ENCODE results near the gene SLC38A4. TPM values are rescaled to one million over a fixed set of nuclear protein-coding genes. Genes with fewer than 3 reads are reported as not detected.

The SLC38A4 gene
- total and polyA plus RNA-seq, 2 donors = 1.2 to 2.4 TPM

DNA sequence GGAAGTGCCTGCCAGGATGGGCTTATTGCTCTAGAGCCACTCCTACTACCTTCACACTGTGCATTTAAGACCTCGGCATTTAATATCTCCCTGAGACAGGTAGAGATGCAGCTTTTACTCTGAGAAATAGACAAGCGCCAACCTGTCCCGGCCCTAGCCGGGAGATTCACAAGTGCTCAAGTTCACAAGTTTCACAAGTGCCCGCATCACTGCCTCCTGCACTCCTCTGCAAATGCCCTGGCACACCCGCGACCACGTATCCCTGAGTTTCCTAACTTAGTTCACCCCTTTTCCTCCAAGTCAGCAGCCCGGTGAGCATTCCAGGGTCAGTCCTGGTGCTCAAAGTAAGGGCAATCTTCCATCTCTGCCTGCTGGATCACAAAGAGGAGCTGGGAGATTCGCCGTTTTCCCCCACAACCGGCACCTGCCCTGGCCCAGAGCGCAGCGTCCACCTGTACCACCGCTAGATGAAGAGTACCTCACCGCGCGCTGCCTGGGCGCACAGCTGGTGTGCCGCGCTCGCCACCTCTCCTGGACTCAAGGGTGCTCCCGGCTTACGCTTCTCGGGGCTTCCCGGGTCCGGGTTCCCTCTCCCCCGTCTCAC lies 5.0 kb upstream of the SLC38A4 start:
- Histone ChIP-seq H3K4me1 (ENCODE audit: control insufficient read depth in 2 of 2, insufficient read depth in 2 of 2, low read length in 2 of 2) (peaks cover 6 to 13% of the 10 kb centered on the region in 2 donors), H3K9me3 (ENCODE audit: control insufficient read depth in 2 of 2, insufficient read depth in 1 of 2, low read length in 1 of 2) (peaks cover 0 to under 1% of the 10 kb centered on the region in 2 donors), H3K4me3 (ENCODE audit: low read length in 2 of 2) (peak overlapping the region; percentile 14 to 39), H3K36me3 (ENCODE audit: control insufficient read depth in 2 of 2, insufficient read depth in 2 of 2, low read length in 1 of 2) (peaks cover 0 to under 1% of the 10 kb centered on the region in 2 donors), H3K27ac (ENCODE audit: low read depth in 1 of 2, low read length in 1 of 2) (no peak overlapping the region), H3K27me3 (ENCODE audit: control insufficient read depth in 2 of 2, insufficient read depth in 1 of 2, low read length in 1 of 2) (peaks cover 40 to 76% of the 10 kb centered on the region in 2 donors)
- DNase-seq (ENCODE audit: low read depth in 6 of 9, low spot score in 9 of 9) = peak in 1 of 9 donors; percentile 22
- 9% methylated on average over 28 of the region's 28 CpGs for WGBS

DNA sequence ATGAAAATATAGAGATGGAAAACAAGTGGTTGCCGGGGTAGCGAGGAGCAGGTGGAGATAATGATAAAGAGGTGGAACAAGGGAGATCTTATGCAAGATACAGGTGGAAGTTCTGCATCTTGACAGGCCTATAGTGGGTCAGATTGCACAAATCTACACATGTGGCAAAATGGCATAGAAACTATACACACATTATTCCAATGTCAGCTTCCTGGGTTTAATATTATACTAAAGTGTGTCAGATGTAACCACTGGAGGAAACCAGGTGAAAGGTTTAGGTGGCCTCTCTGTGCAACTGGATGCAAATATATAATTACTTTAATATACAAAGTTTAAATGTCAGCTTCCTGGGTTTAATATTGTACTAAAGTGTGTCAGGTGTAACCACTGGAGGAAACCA lies 1.1 kb downstream of the SLC38A4 start:
- no peak for DNase-seq (ENCODE audit: low read depth in 6 of 9, low spot score in 9 of 9)
- Histone ChIP-seq H3K27ac (ENCODE audit: low read depth in 1 of 2, low read length in 1 of 2) (no peak overlapping the region), H3K9me3 (ENCODE audit: control insufficient read depth in 2 of 2, insufficient read depth in 1 of 2, low read length in 1 of 2) (peaks cover 0 to 3% of the 10 kb centered on the region in 2 donors), H3K4me1 (ENCODE audit: control insufficient read depth in 2 of 2, insufficient read depth in 2 of 2, low read length in 2 of 2) (no peaks in the 10 kb centered on the region), H3K27me3 (ENCODE audit: control insufficient read depth in 2 of 2, insufficient read depth in 1 of 2, low read length in 1 of 2) (peaks cover 21 to 61% of the 10 kb centered on the region in 2 donors), H3K36me3 (ENCODE audit: control insufficient read depth in 2 of 2, insufficient read depth in 2 of 2, low read length in 1 of 2) (peaks cover 0 to 2% of the 10 kb centered on the region in 2 donors), H3K4me3 (ENCODE audit: low read length in 2 of 2) (no peak overlapping the region)
- 98% methylated on average over 2 of the region's 2 CpGs for WGBS

DNA sequence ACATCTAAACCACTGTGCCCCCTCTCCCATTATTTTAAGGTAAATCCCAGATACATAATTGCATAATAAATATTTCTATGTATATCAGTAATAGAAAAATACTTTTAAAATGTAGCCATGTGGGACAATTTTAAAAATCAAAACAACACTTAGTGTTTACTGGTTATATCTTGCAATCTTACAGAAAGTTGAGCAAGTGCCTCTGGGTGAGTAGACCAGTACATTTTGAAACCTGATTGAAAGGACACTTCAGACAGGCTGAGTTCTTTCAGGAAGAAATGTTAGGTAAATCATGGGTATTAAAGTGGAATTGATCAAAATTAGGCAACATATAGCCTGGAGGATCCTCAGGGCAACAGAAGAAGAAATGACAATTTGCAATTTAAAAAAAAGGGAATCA lies 7.2 kb downstream of the SLC38A4 start:
- no peak for DNase-seq (ENCODE audit: low read depth in 6 of 9, low spot score in 9 of 9)

DNA sequence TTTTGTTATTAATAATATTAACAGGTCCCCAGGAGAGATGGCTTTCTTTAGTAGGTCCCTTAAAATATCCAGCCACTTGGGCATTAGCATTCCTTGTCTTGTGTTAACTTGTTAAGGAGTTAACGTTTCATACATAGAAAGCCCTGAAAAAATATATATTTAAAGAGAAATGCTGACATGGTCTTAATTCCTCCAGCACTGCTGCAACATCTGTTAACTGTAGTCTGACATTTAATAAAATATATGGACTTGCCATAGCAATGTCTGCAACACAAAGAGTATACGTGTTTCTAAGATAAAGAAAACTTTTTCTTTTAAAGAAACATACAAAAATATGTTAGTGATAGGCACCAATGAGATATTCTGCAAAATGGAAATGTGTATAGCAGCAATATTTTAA lies 10.0 kb downstream of the SLC38A4 start:
- Histone ChIP-seq H3K27me3 (ENCODE audit: control insufficient read depth in 2 of 2, insufficient read depth in 1 of 2, low read length in 1 of 2) (no peaks in the 10 kb centered on the region), H3K36me3 (ENCODE audit: control insufficient read depth in 2 of 2, insufficient read depth in 2 of 2, low read length in 1 of 2) (no peaks in the 10 kb centered on the region), H3K9me3 (ENCODE audit: control insufficient read depth in 2 of 2, insufficient read depth in 1 of 2, low read length in 1 of 2) (no peaks in the 10 kb centered on the region), H3K4me1 (ENCODE audit: control insufficient read depth in 2 of 2, insufficient read depth in 2 of 2, low read length in 2 of 2) (peaks cover 7 to 10% of the 10 kb centered on the region in 2 donors), H3K27ac (ENCODE audit: low read depth in 1 of 2, low read length in 1 of 2) (no peak overlapping the region), H3K4me3 (ENCODE audit: low read length in 2 of 2) (no peak overlapping the region)
- no peak for DNase-seq (ENCODE audit: low read depth in 6 of 9, low spot score in 9 of 9)
- 94% methylated on average over 2 of the region's 2 CpGs for WGBS

More for the DNA sequence above, 7.2 kb downstream of the SLC38A4 start:
- Histone ChIP-seq H3K4me1 (ENCODE audit: control insufficient read depth in 2 of 2, insufficient read depth in 2 of 2, low read length in 2 of 2) (peaks cover 0 to 7% of the 10 kb centered on the region in 2 donors), H3K9me3 (ENCODE audit: control insufficient read depth in 2 of 2, insufficient read depth in 1 of 2, low read length in 1 of 2) (no peaks in the 10 kb centered on the region), H3K36me3 (ENCODE audit: control insufficient read depth in 2 of 2, insufficient read depth in 2 of 2, low read length in 1 of 2) (no peaks in the 10 kb centered on the region), H3K27ac (ENCODE audit: low read depth in 1 of 2, low read length in 1 of 2) (no peak overlapping the region), H3K27me3 (ENCODE audit: control insufficient read depth in 2 of 2, insufficient read depth in 1 of 2, low read length in 1 of 2) (peaks cover 0 to 5% of the 10 kb centered on the region in 2 donors), H3K4me3 (ENCODE audit: low read length in 2 of 2) (no peak overlapping the region)

DNA sequence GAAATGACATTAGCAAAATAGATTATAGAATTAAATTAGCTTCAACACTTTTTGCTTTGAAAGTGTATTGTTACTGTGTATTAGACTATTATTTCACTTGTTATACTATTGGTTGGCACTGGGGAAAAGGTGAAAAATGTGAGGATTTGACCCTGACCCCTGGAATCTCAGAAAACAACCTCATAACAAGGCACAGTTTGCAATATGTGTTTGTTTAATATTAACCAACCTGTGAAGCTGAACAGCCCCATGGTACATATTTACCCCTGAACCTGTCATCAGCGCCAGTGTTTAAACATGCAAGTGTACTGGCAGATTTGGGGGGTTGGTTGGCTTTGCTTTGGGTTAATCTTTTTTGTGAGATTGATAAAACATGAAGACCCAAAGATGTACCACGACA lies 11.7 kb downstream of the SLC38A4 start:
- peak overlapping the region; percentile 50 to 69 for H3K27ac ChIP-seq (ENCODE audit: low read depth in 1 of 2, low read length in 1 of 2)
- WGBS = 60% methylated on average over 2 of the region's 2 CpGs
- H3K4me3 ChIP-seq (ENCODE audit: low read length in 2 of 2) = peak overlapping the region; percentile 5 to 9
- no peaks in the 10 kb centered on the region for H3K27me3 ChIP-seq (ENCODE audit: control insufficient read depth in 2 of 2, insufficient read depth in 1 of 2, low read length in 1 of 2)
- H3K9me3 ChIP-seq (ENCODE audit: control insufficient read depth in 2 of 2, insufficient read depth in 1 of 2, low read length in 1 of 2) = no peaks in the 10 kb centered on the region
- H3K36me3 ChIP-seq (ENCODE audit: control insufficient read depth in 2 of 2, insufficient read depth in 2 of 2, low read length in 1 of 2) = no peaks in the 10 kb centered on the region
- DNase-seq (ENCODE audit: low read depth in 6 of 9, low spot score in 9 of 9) = no peak
- H3K4me1 ChIP-seq (ENCODE audit: control insufficient read depth in 2 of 2, insufficient read depth in 2 of 2, low read length in 2 of 2) = peaks cover 7 to 10% of the 10 kb centered on the region in 2 donors

DNA sequence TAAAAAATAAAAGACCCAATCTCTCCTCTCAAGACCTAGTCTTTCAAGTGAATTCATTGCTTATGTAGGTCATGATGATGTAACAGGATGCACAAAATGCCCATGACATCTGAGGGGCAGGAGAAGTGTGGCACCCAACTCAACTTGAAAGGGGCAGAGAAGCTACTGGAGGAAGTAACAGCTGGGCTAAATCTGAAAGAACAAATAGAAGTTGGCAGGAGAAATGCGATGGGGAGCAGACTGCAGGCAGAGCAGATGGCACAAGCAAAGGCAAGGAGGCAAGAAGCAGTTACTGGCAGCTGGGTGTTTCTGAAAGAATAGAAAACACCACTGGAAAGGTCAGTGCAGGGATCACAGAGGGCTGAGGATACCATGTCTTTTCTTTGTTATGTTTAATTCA lies 14.6 kb downstream of the SLC38A4 start:
- no peaks in the 10 kb centered on the region for H3K36me3 ChIP-seq (ENCODE audit: control insufficient read depth in 2 of 2, insufficient read depth in 2 of 2, low read length in 1 of 2)
- WGBS = 12% methylated on average over 1 of the region's 1 CpG
- no peaks in the 10 kb centered on the region for H3K9me3 ChIP-seq (ENCODE audit: control insufficient read depth in 2 of 2, insufficient read depth in 1 of 2, low read length in 1 of 2)
- peaks cover 7 to 10% of the 10 kb centered on the region in 2 donors for H3K4me1 ChIP-seq (ENCODE audit: control insufficient read depth in 2 of 2, insufficient read depth in 2 of 2, low read length in 2 of 2)
- peak overlapping the region; percentile 44 to 47 for H3K4me3 ChIP-seq (ENCODE audit: low read length in 2 of 2)
- H3K27ac ChIP-seq (ENCODE audit: low read depth in 1 of 2, low read length in 1 of 2) = peak overlapping the region; percentile 19 to 92
- no peaks in the 10 kb centered on the region for H3K27me3 ChIP-seq (ENCODE audit: control insufficient read depth in 2 of 2, insufficient read depth in 1 of 2, low read length in 1 of 2)
- peak; percentile 54 to 91 (median 78) for DNase-seq (ENCODE audit: low read depth in 6 of 9, low spot score in 9 of 9)

DNA sequence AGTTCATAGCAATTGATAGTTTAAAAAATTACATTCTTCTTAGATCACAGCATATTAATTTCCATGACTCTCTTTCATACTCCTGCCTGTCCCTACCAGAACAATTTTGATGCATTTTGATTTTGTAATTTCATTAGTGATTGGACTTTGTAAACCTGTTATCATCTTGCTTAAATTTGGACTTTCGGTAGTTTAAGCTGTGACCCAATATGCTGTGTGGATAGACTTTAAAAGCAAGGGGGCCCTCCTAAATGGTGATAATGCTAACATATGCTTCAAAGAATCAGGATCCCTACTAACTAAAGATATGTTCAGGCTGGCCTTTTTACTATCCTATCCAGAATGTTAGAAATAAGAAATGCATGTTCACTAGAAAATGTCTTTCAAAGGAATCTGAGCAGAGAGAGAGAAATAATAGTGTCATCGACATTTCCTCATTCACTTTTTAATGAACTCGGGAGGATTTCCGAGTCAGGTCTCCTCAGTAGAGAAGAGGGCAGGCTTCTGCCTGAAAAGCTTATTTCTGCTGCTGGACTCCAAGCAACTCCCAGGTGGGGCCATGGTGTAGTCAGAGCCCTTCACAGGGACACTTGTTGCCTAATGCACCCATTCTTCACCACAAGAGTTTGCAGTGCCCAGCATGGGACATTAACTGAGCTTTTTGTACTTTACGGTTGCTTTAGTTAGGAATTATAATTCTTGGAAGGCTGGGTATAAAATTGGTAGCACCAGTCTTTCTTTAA lies 16.7 kb downstream of the SLC38A4 start:
- H3K27ac ChIP-seq (ENCODE audit: low read depth in 1 of 2, low read length in 1 of 2) = no peak overlapping the region
- no peaks in the 10 kb centered on the region for H3K36me3 ChIP-seq (ENCODE audit: control insufficient read depth in 2 of 2, insufficient read depth in 2 of 2, low read length in 1 of 2)
- DNase-seq (ENCODE audit: low read depth in 6 of 9, low spot score in 9 of 9) = no peak
- WGBS = 87% methylated on average over 5 of the region's 5 CpGs
- peaks cover 0 to 10% of the 10 kb centered on the region in 2 donors for H3K4me1 ChIP-seq (ENCODE audit: control insufficient read depth in 2 of 2, insufficient read depth in 2 of 2, low read length in 2 of 2)
- H3K27me3 ChIP-seq (ENCODE audit: control insufficient read depth in 2 of 2, insufficient read depth in 1 of 2, low read length in 1 of 2) = no peaks in the 10 kb centered on the region
- no peaks in the 10 kb centered on the region for H3K9me3 ChIP-seq (ENCODE audit: control insufficient read depth in 2 of 2, insufficient read depth in 1 of 2, low read length in 1 of 2)
- H3K4me3 ChIP-seq (ENCODE audit: low read length in 2 of 2) = no peak overlapping the region

DNA sequence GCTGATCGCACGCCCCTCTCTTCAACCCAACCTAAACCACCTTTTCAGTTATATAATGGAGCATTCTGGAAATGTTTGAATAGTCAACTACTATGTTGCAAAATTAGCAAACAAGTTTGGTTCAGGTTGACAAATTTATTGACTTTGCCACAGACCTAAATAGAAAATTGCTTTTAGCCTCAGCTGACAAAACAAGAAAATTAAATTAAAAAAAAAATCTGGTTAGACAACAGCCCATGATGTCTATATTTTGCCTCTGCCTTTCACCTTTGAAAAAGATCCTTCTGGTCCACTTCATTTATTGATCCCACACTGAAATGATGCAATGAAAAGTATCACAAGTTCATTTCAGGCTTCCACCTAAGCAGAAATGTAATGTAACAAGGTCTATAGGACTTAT lies 17.5 kb downstream of the SLC38A4 start:
- Histone ChIP-seq H3K36me3 (ENCODE audit: control insufficient read depth in 2 of 2, insufficient read depth in 2 of 2, low read length in 1 of 2) (no peaks in the 10 kb centered on the region), H3K27ac (ENCODE audit: low read depth in 1 of 2, low read length in 1 of 2) (no peak overlapping the region), H3K9me3 (ENCODE audit: control insufficient read depth in 2 of 2, insufficient read depth in 1 of 2, low read length in 1 of 2) (no peaks in the 10 kb centered on the region), H3K27me3 (ENCODE audit: control insufficient read depth in 2 of 2, insufficient read depth in 1 of 2, low read length in 1 of 2) (no peaks in the 10 kb centered on the region), H3K4me3 (ENCODE audit: low read length in 2 of 2) (no peak overlapping the region), H3K4me1 (ENCODE audit: control insufficient read depth in 2 of 2, insufficient read depth in 2 of 2, low read length in 2 of 2) (peaks cover 0 to 7% of the 10 kb centered on the region in 2 donors)
- 98% methylated on average over 2 of the region's 2 CpGs for WGBS
- DNase-seq (ENCODE audit: low read depth in 6 of 9, low spot score in 9 of 9) = no peak

DNA sequence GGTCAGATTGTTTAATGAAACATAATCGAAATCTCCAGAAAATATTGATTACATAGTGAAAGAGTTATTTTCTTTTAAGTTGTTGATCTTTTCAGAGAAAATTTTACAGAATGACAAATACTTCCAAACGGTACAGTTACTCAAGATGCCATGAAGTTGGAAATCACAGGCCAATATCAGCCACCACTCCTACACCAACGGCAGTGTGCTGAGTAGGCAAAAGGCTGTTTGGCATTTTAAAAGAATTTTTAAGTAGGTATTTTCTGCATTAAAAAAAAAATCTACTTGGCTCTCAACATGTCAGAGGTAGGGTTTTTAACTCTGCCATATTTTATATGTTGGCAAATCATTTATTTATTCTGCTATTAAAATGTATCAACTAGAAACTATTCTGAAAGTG lies 21.7 kb downstream of the SLC38A4 start:
- no peak for DNase-seq (ENCODE audit: low read depth in 6 of 9, low spot score in 9 of 9)
- H3K36me3 ChIP-seq (ENCODE audit: control insufficient read depth in 2 of 2, insufficient read depth in 2 of 2, low read length in 1 of 2) = no peaks in the 10 kb centered on the region
- no peaks in the 10 kb centered on the region for H3K4me1 ChIP-seq (ENCODE audit: control insufficient read depth in 2 of 2, insufficient read depth in 2 of 2, low read length in 2 of 2)
- WGBS = 96% methylated on average over 3 of the region's 3 CpGs
- H3K27me3 ChIP-seq (ENCODE audit: control insufficient read depth in 2 of 2, insufficient read depth in 1 of 2, low read length in 1 of 2) = no peaks in the 10 kb centered on the region
- H3K4me3 ChIP-seq (ENCODE audit: low read length in 2 of 2) = no peak overlapping the region
- no peak overlapping the region for H3K27ac ChIP-seq (ENCODE audit: low read depth in 1 of 2, low read length in 1 of 2)
- H3K9me3 ChIP-seq (ENCODE audit: control insufficient read depth in 2 of 2, insufficient read depth in 1 of 2, low read length in 1 of 2) = no peaks in the 10 kb centered on the region
